ENCODE results near the gene ABI3BP. TPM values are rescaled to one million over a fixed set of nuclear protein-coding genes. Genes with fewer than 3 reads are reported as not detected.

The ABI3BP gene
- total RNA-seq, 1 donor from 2014 or later, result 28.8 TPM

DNA sequence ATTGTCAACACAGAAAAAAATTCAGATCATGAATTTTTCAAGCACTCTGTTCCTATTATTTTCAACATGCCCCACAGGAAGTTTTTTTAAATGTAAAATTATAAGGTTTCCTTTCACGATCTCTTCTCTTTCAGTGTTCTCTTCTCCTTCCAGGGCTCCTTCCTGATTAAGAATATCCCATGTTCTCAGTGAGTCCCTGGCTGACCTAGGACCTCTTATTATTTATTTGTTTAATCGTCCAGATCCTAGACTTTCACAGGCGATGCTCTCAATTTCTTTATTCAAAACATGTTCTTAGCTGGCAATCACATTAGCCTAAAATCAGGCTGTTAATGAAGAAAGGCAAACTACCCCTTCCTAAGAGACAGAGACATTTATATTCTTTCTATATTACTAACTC is 124.3 kb downstream of the ABI3BP start:
- DNase-seq (no peak), ATAC-seq (ENCODE audit: poor library complexity) (peak; percentile 62)
- intact Hi-C loops (cut with DNase I), result no loop called here

DNA sequence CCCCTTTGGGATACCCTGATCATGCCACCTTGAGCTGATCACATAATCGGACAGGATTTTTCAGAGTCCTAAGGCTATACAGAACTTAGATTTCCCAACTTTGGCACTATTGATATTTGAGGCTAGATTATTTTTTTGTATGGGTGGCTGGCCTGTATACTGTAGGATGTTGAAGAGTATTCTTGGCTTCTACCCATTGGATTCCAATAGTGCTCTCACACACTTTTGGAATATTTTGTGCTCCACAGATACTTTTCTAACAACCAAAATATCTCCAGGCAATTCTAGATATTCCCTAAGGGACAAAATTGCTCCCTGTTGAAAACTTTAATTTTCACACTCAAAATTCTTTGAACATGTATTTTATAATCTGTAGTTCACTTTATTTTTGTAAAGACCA is 125.1 kb downstream of the ABI3BP start:
- no peak for ATAC-seq (ENCODE audit: poor library complexity)
- no peak for DNase-seq
- intact Hi-C loops (cut with DNase I), result no loop called here

DNA sequence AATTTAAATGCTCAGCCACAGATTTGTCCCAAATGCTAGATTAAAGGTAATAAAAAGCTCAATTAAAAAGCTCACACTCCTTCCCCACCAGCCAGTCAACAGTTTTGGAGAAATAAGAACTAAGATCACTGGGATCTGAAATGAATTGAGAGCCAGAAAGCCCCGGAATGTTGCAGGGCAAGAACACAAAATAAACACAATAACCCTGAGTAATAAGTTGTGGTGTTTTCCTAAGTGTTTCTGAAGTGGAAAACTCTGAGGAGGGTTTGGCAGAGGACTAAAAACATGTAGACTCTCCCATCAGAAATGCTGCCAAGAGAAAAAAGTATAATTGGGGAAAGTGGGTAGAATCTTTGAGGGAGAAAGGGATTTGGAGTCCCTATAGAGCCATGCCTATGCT is 127.8 kb downstream of the ABI3BP start:
- no peak for DNase-seq
- intact Hi-C loops (cut with DNase I), result no loop called here
- peak; percentile 24 for ATAC-seq (ENCODE audit: poor library complexity)

DNA sequence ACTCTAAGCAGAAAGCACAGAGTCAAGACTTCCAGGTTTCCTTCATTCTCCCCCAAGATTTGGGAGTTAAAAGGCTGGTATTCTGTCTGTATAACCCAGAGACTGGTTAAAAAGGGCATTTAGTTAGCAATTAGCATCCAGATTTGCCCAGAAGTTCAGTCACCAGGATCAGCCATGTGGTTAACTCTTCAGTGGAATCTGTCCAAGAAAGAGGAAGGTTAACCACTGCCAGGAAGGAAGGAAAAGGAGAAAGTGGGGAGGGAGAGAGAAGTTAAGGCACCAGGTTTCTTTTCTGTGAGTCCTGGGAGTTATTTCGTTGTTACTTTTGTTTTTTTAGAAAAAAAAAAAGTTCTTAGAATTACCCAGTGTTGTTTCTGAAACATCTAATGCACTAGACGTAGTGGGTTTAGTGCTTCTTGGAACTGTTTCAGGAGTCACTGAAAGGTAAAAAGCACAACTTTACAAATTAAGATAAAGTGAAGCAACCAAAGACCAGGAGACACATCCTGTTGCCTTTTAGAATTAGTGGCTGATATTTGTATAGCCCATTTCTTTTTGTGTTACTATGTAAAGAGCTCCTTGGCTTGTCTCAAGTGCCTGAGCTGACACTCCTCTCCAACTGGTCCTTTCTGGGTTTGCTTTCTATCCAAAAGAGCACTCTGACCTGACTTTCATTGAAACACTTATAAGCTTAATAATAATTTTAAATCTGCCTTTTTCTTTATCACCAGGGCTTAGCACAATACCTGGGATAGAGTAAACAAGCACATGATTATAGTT is 128.6 kb downstream of the ABI3BP start:
- intact Hi-C loops (cut with DNase I), result no loop called here
- DNase-seq, result no peak
- no peak for ATAC-seq (ENCODE audit: poor library complexity)

DNA sequence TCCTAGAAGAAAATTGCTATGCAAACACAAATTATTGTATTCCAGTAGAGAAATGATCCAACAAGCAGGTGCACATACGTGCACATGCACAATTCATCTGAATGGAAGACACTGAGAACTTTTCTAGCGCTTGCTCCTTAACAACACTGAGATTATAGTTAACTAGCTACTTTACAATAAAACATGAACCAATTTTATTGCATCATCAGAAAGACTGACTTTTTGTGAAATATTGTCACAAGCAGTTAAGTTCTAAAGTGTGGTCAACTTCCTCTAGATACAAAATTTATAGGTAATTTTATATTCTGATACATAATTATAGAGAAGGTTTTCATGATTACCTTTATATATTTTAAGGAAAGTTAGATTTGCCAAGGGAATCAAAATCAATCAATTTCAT is 135.4 kb downstream of the ABI3BP start:
- ATAC-seq (ENCODE audit: poor library complexity), result no peak
- no peak for DNase-seq
- intact Hi-C loops (cut with DNase I), result no loop called here

DNA sequence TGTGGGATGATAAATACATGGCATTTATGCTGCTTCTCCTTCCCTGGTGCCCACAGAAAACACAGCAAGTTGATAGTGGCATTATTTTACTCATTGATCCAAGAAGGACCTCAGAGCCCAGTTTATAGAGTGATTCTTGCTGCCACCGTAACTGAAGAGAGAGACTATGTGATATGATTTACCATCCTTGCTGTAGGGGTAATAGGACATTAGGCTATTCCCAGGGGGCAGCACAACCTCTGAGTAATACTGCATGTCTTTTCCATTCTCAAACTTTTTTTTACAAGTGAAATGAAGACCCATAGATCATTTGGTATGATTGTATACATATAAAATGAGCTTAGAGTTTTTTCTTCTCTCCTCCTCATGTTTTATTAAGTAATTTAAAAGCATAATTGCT is 136.4 kb downstream of the ABI3BP start:
- DNase-seq, result no peak
- intact Hi-C loops (cut with DNase I), result no loop called here
- no peak for ATAC-seq (ENCODE audit: poor library complexity)

DNA sequence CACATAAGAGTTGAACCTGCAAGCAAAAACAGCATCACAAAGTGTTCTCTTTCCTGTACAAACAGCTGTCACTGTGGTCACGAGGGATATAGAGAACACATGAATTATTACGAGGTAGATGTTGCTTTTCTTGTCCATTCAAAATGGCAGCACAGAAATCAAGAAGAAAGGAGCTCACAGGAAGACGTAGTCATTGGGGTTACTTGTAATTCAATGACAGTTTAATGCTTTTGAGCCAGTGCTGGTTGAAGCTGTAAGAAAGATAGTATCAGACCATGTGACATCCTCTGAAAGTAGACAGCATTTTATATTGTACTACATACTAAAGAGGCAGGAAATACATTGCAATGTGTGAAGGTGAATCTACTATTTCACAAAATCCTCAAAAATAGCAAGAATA is 140.4 kb downstream of the ABI3BP start:
- intact Hi-C loops (cut with DNase I), result no loop called here
- DNase-seq (no peak), ATAC-seq (ENCODE audit: poor library complexity) (no peak)

DNA sequence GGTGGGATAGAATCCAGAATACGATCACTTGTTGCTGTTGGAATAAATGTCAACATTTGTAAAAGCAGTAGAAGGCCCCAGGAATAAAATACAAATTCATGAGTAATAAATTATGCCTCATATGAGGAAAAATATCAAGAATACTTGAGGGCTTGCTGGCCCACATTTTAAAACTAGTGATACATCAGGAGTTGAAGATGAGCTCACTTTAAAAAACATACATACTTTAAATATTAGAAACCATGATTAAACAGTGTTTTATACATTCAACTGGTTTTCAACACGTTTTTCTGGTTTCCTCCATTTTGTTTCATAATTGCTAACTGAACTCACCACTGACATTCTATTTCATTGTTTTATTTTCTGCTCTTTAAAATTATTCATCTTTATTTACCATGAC is 142.5 kb downstream of the ABI3BP start:
- intact Hi-C loops (cut with DNase I), result no loop called here
- no peak for DNase-seq
- no peak for ATAC-seq (ENCODE audit: poor library complexity)

DNA sequence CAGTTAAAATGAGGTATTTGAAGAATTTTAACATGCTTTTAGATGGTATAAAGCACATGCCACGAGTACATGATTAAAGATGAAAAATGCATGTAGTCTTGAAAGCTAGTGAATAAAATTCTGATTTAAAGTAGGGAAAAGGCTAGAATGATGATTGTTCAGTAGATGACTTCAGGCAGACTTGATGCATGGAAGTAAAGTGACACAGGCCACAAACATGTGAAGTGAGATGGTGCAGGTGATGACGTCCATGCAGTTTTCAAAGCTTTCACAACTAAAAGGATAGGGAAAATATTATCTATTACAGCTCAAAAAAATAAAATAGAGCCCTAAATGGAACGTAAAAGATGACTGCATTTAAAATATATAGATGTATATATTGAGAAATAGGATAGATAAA is 143.1 kb downstream of the ABI3BP start:
- intact Hi-C loops (cut with DNase I), result no loop called here
- DNase-seq (no peak), ATAC-seq (ENCODE audit: poor library complexity) (no peak)

DNA sequence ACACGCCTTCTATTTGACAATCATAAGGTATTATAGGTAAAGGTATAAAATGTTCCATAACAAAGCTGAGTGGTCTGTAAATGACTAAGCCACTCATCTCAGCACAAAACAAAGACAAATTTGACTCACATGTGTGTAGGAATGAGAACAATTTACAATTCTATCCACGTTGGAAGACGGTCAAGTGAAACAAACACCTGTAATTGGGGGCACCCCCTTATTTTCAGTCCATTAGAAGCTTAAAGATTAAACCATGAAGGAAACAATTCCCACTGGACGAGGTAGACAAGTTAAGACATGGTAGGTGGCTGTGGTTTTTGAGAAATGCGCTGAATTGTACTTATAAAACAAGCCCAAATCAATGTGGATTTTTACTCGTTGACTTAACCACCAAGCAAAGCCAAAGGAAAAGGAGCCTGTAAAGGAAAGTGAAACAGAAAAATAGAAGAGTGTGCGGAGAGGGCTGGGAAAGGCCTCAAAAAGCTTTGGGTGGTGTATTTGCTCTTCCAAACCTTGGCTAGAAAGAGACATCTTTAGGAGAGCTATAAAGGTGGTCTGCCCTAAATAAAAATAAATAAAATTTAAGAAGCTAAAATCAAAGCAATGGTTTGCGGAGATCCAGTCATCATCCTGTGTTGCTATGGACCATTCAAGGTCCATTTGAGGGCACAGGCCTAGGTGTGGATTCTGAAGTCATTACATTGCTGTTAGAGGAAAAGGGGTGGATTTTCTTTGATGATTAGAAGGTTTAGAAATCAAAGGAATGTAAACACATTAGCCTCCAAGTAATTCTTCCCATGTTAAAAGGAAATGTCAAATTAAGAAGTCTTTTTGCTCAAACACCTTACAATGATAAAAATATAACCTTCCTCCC is 148.9 kb downstream of the ABI3BP start:
- ATAC-seq (ENCODE audit: poor library complexity) (no peak), DNase-seq (no peak)
- intact Hi-C loops (cut with DNase I), result no loop called here

DNA sequence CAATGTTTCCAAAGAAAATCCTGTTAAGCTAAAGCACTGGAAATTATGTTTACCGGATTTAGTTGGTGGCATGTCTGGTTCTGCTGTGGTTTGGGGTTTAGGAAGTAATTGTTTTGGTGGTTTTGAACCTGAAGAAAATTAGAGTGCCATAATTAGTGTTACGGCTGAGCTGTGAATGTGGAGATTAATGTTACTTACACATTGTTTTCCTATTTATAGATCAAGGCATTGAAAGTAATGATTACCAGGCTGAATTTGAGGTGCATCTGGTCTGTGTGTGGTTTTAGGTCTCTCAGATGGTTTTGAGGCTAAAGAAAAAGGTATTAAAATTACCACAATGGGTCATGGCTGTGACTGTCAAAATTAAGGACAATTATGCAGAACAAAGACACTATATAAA is 155.1 kb downstream of the ABI3BP start:
- DNase-seq (no peak), ATAC-seq (ENCODE audit: poor library complexity) (no peak)
- intact Hi-C loops (cut with DNase I), result no loop called here

DNA sequence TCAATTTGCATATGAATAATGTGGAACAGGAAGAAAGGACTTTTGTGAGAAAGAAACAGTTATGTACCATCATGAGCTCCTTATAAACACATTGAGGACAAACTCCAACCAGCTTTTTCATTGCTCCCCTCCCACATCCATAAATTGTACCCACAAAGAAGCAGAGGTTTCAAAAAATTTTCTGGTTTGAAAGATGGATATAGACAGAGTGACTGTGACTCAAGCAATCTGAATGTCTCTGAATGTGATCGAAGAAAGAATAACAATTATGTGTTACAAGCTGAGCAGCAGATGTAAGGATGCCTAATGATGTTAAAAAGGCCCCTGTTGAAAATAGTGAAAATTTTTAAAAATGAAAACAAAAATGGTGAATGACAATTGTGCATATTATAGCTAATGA is 156.6 kb downstream of the ABI3BP start:
- ATAC-seq (ENCODE audit: poor library complexity) (no peak), DNase-seq (no peak)
- intact Hi-C loops (cut with DNase I), result no loop called here

DNA sequence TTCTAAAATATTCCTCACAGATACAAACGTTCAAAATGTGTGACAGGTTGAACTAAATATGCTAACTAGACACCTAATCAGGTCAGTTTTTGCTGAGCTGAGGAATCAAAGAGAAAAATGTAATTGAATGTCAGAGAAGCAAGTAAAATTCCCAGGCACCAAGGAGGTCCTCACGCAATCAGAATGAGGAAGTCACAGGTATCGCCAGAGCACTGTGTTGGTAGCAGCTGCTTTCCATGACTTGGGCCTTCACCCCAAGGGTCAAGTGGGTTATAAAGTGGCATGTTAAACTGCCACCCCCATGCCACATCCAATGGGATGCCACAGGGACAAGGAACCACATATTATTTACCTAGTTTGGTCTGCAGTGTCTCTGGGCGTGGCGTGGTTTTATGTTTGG is 158.9 kb downstream of the ABI3BP start:
- DNase-seq (no peak), ATAC-seq (ENCODE audit: poor library complexity) (no peak)
- intact Hi-C loops (cut with DNase I), result no loop called here

DNA sequence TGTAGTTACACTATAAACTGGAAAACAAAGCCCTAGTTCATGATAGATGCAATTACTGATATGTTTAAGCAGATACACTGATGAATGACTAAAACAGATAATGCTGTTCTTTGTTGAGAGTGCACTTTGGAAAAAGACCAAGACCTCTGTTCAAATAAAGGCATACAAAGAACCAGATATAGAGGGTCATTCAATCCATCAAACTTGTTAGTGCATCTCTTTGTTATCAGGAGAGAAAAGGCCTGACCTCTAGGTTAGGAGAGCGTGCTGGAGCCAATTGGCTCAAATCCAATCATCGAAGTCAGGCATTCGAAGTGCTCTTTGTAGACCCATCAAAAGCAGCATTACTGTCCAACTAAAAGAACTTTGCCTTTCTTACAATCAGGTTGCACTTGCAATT is 159.7 kb downstream of the ABI3BP start:
- ATAC-seq (ENCODE audit: poor library complexity) (no peak), DNase-seq (no peak)
- intact Hi-C loops (cut with DNase I), result no loop called here

DNA sequence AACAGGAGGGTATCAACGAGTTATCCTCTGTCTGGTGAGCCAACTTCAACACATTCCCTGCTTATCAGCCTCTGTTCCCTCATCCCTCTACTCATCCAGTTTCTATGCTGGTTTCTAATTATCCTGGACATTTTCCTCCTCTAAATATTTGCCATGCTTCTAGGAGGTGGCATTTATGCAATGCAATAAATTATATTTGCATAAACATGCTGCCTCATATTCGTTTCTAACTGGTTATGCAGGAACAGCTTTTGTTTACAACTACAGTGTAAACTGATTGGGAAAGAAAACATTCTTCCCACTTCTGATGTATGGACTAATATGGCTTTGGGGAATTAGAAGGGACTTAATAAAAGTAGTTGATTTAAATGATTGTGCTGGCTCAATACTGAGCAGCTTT is 161.6 kb downstream of the ABI3BP start:
- DNase-seq (no peak), ATAC-seq (ENCODE audit: poor library complexity) (no peak)
- intact Hi-C loops (cut with DNase I), result no loop called here

DNA sequence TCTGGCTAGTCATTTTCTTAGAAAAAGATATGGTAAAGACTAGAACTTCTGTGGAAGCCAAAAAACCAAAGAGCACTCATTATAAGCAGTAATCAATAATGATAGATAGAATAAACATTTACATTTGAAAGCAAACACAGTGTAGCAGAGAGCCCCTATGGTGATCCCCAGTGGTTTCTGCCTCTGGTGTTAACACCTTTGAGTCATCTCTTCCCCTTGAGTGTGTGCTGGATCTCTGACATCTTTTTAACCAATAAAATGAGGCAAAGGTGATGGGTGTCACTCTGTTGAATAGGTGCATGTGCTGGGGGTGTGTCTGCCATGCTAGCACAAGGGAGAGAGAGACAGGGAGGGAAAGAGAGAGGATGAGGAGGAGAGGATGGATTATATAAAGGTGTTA is 162.3 kb downstream of the ABI3BP start:
- intact Hi-C loops (cut with DNase I), result no loop called here
- no peak for DNase-seq
- no peak for ATAC-seq (ENCODE audit: poor library complexity)

DNA sequence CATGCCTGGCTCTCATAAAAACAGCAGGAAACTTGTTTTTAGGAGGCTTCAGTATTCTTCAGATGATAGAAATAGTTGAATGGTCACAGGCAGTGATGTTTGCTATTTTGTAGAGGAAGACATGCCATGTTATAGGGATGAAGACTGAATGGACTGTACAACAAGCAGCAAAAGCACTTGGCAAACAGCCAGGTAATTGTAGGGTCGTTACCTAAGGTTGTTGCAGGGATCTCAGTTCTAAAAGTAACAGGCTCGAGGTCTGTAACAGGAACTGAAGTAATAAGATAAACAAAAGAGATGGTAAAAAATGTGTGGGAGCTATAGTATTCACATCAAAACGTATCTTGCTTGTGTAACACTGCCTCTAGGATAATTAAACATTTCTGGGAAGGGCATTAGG is 167.6 kb downstream of the ABI3BP start:
- ATAC-seq (ENCODE audit: poor library complexity) (no peak), DNase-seq (no peak)
- intact Hi-C loops (cut with DNase I), result no loop called here

DNA sequence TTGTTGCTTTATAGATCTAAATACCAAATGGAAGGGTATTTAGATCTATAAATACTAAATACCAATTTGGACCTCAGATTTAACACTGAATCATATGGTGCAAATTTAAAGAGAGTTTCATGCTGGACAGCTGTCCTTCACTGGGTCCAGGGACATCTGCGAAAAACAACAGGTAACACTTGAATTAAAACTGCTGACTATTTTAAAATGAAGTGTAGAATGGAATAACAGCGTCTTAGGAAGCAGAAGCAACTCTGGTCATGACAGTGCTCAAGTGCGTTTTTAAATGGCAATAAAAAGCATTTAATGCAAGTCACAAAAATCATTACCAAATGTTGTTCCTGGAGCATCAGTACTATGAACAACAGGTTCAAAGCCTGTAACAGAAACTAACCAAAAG is 177.6 kb downstream of the ABI3BP start:
- DNase-seq (no peak), ATAC-seq (ENCODE audit: poor library complexity) (no peak)
- intact Hi-C loops (cut with DNase I), result no loop called here

DNA sequence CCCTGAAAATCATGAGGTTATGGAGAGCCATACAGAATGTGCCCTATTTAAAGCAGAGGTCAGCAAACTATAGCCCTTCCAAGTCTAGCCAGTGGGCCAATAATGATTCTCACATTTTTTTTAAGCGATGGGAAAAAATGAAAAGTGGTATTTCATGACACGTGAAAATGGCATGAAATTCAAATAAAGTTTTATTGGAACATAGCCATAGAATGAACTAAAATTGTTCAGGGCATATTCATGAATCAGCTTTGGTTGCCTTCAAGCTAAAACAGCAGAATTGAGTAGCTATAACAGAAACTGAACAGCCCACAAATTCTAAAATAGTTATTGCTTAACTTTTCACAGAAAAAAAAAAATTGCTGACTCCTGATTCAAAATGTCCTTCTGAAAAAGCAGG is 179.4 kb downstream of the ABI3BP start:
- ATAC-seq (ENCODE audit: poor library complexity), result no peak
- intact Hi-C loops (cut with DNase I), result no loop called here
- no peak for DNase-seq

DNA sequence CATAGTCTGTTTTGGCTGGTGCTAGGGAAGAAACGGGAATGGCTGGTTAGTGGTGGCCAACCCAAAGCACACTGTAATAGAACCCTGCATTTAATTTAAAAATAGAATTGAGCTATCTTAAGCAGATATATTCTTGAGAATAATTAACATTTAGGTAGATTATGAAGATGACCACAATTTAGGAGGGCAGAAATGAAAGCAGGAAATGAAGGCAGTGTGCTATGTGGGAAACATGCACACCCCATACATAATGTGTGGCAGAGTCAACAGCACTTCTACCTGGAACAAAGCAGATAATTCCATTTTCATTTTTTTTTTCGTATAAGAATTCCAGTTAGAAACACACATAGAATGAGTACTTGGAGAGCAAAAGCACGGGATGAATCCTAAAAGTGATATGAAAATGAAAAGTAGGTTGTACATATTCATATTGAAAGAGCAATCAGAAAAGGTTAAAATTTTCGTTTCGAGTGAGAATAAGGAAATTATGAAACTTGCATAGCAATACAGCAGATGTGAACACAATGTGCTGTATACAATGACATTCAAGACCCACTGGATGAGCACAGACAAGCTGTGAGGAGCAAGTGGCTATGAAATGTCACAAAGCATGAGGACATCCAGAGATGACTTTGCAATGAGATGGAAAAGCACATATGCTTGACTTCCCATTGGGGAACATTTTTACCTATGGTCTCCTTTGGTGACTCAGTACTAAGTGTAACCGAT is 181.3 kb downstream of the ABI3BP start:
- intact Hi-C loops (cut with DNase I), result no loop called here
- ATAC-seq (ENCODE audit: poor library complexity) (no peak), DNase-seq (no peak)

Data from Right ventricle myocardium superior (tissue), 1 donor.